ENCODE results near the gene PRDM16.

PRDM16 gene

DNA sequence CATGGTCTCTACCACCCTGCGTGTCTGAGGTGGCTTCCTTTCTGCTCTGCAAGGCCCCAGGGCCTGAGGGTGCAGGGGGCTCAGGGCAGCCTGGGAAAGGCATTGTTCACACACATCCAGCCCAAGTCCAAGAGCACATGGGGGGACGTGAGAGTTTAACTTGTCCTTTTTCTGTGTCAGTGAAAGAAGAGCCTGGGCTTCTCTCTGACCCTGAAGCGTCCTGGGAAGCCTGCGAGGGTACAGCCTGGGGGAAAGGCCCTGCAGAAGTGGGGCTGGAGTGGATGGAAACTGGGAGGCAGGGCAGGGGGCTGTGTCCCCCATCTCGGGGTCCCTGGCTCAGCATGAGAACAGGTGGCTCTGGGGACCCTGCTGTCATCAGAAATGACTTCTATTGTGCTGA is 181.6 kb downstream of the PRDM16 start:
- no peak for DNase-seq

DNA sequence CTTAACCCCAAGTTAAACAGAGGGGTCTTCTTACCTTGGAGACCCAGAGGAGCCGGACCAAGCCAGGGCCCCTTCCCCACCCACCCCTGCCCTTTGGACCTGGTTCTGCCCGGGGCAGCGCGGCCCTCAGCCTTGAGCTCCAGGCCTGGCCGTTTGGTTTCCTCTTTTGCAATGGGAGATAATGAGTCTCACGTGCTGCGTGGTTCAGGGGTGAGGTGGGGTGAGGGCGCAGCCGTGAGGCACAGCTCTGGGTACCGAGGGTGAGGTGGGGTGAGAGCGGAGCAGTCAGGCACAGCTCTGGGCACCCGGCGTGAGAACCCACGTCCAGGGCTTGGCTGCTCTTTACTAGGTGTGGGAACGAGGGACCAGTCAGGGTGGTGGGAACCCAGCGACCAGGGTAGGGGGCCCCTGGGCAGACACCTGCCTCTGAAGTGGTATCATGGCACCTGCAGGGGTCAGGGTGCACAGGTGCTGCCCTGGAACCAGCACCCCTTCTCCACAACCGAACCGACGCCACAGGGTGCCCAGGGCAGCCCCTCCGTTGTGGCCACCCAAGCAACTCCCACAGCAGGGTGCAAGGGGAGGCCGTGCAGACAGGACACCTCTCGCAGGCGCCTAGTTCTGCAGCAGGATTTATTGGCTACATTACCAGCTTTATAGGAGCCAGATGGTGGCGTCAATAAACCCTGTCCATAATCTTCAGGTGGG is 182.2 kb downstream of the PRDM16 start:
- DNase-seq = no peak

DNA sequence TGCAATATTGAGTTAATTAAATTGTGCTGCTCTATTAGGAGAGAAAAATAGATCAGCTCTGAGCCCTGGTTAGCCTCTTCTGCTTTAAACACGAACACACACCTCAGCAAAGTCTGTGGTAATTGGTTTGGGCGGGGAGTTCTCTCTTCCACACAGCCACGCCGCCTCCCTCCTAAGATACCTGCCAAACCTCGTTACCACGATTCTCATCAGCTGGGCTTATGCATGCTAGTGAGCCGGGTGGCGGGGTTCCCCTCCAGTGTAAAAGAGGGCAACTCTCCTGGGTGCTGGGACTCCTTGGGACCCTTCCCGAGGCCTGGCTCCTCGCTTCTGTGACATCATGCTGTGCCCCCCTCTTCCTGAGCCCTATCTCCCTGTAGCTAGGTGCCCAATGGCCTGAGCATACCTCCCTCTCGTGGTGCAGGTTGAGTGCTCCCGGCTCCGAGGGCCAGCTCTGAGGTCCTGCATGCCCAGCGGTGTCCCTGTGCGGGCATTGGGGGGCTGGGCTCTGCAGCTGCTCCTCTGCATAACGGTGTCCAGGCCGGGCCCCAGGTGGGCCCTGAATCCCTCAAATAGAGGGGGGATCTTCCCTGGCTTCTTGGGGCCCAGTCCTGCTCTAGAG is 182.9 kb downstream of the PRDM16 start:
- no peak for DNase-seq

DNA sequence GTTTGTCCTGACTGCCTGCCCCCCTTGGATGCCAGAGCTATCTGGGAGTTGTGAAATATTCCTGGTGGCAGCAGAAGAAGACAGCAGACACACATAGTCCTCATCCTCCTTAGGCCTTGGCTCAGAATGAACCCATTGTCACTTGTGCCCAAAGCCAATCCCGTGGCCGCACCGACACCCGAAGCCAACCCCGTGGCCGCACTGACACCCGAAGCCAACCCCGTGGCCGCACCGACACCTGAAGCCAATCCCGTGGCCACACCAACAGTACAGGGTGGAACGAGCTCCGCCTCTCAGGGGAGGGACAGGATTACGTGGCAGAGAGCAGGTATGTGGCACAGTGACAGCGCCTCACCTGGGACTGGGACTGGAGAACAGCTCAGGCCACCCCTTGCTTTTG is 186.7 kb downstream of the PRDM16 start:
- no peak for DNase-seq

DNA sequence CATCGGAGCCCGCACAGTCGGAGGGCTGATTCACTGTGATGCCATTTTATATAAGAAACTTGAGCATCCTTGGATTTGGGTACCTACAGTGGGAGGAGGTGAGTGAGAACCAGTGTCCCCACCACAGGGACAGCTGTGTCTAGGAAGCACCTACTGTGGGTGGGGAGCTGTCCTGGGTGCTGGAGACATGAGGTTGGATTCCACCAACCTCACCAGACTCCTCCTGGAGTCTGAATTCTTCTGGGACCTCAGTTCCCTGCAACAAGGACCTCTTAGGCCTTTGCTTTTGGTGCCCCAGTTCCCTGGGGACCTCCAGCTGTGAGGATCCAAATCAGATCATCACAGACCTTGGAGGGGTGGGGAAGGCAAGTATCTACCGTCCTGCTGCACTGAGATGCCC is 188.8 kb downstream of the PRDM16 start:
- DNase-seq = no peak

DNA sequence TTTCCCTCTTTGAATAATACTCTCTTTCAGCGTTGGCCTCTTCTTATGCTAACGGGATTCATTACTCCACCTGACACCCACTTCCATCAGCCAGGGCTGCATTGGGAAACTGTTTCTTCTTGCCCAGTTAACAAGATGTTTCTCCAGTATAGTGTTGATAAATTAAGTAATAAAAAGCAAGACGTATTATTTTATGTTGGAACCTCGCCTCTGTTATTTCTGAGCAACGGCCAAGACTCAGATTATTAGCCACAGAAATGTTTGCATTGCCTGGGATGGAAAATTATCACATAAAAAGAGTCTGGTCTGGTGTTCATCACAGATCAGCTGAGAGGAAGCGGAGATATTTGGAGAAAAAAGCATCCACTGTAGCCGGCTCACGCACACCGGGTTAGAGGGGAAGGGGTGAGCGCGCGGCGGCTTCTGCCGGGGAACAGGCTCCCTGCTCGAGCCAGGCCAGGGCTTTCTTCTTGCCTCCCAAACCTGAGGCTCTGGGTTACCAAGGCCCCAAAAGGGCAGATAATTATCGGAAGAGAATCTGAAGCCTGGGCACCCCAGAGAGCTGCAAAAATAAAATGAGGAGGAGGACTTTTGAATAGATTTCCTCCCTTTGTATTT is 189.5 kb downstream of the PRDM16 start:
- DNase-seq = no peak

DNA sequence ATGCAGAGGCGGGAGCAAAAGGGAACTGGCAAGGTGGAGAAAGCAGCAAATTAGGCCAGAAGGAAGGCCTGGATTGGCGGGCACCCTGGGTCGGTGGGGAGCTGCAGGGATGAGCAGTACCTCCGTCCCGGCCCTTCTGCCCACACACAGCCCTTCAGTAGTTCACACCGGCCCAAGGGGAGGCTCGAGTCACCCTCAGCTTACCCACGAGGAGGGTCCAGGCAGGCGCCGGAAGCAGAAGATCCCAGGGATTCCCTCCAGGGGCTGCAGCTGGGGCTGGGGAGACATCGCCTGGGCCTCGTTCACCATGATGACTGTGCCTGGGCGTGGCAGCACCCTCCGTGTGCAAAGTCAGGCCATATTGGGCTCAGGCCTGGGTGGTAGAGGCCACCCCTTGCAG is 190.0 kb downstream of the PRDM16 start:
- no peak for DNase-seq

DNA sequence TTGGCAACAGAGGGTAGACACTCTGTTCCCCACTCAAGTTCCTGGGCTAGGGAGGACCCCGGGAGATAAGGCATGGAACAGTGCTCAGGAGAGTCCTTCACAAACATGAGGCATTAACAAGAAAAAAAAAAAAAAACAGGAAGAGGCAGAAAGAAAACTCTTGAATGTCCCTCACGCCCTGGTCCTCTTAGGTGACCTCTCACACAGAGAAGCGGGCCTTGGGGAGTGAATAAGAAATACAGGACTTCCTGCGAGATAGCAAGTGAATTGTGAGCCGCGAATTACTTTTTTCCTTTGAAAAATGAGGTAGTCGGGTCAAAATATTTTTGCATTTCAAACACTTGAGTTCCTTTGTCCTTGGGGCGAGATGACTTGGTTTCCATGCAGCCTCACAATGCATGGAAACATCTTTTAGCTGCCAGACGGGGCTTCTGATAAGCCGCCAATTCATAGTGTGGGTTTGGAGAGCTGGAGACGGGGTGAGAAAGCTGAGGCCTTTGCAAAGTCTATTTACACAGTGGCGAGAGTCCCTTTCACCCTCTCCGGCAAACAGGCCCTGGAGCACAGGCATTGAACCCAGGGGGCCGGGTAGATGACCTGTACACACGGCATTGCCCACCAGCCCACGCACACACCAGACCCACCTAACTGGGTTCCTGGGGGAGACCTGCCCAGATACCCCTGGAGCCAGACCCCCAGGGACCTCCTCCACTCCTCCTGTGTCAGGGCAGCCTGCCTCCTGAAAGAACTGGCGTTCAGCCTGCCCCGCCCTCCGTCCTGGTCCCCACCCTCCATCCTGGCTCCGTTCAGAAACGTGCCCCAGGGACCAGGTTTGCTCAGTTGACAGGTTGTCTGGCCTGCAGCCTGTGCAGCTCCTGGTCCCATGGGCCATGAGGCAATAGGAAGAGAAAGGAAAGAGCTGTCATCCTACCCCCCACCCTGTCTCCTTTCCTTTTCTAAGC is 192.3 kb downstream of the PRDM16 start:
- no peak for DNase-seq

DNA sequence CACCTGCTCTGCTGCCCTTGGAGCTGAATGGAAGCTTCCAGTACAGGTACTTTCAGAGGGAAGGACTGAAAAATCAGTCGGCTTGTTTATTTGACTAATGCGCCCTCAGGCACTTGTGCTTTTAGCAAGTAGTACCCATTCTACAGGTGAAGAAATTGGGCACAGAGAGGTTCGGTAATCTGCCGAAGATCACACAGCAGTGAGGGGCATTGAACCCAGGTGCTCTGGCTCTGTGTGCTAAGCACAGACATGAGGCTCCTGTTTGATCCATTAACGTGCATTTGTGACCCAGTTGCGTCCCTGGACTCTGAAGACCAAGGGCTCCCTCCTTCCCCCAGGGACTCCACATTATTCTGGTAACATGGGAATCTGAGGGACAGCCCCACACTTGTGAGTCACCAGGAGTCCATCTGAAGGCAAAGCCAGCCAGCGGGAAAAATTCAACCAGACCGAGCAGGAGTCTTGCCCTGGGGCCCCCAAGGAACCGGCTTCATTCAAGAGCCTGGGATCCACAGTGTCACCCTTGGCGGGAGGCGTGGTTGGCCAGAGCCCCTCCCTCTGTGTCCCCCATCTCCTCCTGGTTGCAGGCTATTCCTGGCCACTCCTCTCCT is 193.1 kb downstream of the PRDM16 start:
- DNase-seq = no peak

DNA sequence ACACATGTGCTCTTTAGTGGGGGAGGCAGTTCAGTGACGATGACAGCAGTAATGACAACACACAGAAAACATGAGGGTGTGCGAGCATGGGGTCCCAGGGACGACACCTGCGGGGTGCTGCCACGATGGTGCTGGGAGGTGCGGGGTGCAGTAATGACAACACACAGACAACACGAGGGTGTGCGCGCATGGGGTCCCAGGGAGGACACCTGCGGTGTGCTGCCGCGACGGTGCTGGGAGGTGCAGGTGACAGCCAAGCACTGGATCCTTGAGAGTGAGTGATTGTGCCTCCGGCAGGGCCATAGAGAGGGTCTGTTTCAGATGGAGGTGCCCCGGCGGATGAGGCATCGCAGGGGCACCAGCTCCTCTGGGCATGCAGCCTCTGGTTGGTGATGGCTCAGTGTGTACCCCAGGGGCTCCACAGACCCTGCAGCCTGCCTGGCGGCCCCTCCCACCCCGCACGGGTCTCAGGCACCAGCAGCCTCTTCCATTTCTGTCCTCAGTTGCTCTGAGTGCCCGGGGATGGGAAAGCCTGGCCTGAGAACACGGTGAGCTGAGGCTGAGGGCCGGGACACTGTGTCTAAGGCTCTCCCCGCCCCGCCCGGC is 193.8 kb downstream of the PRDM16 start:
- DNase-seq = no peak

DNA sequence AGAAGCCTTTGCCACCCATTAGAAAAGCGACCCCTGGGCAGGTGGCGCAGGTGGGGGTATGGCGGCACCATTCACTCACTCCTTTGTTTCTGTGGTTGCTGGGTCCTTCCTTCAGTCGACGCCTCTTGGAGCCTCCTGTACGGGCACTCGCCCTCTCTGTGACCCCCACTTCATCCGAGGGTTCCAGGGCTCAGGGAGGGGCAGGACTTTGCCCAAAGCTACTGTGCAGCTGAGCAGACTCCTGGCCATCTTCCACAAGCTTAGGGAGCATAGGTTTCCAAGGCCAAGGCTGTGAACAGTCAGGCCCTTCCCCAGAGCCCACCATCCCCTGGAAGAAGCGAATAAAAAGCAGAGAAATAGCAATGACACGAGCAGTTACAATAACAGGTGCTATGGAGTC is 194.8 kb downstream of the PRDM16 start:
- DNase-seq = no peak

DNA sequence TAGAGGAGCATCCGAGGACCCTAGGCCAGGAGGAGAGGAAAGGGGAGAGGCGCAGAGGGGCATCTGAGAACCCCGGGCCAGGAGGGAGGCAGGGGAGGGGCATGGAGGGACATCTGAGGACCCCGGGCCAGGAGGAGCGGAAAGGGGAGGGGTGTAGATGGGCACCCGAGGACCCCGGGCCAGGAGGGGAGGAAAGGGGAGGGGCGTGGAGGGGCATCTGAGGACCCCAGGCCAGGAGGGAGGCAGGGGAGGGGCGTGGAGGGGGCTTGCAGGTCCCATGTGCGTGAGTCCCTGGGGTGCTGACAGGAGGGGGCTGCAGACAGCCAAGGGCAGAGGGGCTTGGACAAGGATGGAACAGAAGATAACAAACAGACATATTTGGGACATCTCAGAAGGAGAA is 195.5 kb downstream of the PRDM16 start:
- DNase-seq = no peak

DNA sequence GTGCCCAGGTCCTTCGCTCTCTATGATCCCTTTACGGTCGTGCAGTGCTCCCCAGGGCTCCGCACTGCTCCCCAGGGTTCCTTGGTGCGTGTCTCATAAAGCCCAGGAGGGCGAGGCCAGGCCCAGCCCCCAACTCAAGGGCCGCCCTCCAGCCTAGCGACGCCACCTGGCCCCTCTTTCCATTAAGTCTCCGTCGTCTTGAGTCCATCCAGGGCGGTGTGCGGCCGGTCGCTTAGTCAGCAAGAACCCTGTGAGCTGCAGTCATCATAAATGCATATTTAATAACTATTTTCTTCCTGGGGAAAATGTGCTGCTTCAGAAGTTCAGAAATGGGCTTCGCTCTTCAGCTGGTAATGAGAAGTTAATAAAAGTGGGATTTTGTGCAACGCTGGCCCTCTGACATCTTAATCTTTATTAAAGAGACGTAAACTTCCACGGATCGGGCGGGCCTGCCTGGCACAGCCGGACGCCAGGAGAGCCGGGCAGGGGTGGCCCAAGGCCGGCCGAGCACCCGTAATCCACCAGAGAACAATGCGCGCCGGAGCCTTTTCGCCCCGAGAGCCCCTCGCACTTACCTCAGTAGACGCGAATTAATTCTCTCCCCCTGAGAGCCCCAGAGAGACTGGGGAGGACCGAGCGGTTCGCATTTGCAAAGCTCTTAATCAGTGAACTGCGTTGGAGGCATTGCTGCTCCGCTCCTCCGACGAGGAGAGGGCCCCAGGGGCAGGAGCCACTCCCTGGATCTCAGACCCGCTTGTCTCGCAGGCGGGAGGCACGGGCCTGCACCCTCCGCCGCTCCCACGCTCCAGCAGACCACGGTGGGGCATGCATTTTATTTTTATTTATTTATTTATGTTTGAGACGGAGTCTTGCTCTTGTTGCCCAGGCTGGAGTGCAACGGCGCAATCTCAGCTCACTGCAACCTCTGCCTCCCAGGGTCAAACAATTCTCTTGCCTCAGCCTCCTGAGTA is 197.1 kb downstream of the PRDM16 start:
- no peak for DNase-seq

DNA sequence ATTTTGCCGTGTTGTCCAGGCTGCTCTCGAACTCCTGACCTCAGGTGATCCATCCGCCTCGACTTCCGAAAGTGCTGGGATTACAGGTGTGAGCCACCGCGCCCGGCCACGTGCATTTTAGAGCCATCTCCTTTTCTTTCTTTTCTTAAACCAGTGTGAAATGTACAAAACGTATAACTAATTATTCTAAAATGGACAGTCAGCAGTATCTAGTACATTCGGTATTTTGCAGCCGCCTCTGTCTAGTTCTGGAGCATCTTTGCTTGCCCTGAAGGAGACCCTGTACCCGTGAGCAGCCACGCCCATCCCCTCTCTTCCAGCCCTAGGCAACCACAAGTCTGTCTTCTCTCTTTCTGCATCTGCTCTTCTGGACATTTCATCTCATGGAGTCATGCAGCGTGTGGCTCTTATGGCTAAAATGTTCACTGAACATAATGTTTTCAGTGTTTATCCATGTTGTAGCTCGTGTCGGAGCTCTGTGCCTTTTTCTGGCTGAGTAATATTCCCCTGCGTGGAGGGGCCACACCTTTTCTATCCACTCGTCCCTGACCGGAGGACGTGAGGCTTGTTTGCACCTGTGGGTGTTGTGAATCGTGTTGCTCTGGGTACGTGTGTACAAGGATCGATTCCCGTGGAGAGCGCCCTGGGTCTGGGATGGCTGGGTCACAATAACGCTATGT is 198.0 kb downstream of the PRDM16 start:
- no peak for DNase-seq

DNA sequence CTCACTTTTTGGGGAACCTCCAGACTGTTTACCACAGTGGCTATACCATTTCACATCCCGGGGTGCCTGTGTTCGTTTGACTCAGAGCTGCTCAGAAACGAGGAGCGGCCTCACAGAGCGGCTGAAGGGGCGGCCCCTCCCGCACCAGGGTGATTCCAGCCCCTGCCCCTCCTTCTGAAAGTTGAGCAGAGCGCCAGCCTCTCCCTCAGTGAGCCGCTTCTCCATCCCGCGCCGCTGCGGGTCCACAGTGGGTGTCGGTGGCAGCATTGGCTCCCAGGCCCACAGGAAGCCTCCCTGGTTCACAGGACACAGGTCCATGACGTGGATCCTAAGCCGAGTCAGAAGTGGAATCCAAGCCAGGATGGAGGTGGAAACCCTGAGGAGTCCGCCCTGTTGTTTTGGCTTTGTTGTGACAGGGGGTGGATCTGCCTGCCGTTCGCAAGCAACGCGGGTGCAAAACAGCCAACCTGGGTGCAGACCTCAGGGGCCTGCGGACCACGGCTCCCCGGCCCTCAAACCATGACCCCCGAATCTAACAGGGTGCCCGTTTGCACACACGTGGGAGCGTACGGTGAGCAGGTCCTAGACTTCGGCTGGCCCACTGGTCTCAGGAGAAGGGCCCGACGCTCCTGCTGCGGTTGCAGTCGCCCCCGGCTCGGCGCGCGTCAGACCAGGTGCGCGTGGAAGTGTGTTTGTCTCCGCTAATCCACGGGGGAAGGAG is 198.7 kb downstream of the PRDM16 start:
- no peak for DNase-seq

DNA sequence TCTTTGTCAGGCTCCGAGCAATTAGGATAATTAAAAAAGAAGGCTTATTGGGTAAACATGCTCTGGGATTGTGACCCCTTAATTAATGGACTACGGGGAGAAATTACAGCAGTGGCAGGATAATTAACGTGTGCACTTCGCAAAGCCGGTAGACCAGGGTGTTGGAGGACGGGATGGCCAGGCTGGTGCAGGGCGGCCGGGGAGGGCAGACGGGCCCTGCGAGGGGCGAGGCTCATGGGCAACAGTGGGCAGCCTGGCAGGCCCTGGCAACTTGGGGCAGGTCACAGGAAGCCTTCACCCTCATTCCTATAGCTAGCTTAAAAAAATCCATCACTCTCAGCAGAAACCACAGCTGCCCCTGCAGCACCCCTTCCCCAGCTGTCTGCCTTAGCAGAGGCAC is 199.3 kb downstream of the PRDM16 start:
- DNase-seq = no peak

DNA sequence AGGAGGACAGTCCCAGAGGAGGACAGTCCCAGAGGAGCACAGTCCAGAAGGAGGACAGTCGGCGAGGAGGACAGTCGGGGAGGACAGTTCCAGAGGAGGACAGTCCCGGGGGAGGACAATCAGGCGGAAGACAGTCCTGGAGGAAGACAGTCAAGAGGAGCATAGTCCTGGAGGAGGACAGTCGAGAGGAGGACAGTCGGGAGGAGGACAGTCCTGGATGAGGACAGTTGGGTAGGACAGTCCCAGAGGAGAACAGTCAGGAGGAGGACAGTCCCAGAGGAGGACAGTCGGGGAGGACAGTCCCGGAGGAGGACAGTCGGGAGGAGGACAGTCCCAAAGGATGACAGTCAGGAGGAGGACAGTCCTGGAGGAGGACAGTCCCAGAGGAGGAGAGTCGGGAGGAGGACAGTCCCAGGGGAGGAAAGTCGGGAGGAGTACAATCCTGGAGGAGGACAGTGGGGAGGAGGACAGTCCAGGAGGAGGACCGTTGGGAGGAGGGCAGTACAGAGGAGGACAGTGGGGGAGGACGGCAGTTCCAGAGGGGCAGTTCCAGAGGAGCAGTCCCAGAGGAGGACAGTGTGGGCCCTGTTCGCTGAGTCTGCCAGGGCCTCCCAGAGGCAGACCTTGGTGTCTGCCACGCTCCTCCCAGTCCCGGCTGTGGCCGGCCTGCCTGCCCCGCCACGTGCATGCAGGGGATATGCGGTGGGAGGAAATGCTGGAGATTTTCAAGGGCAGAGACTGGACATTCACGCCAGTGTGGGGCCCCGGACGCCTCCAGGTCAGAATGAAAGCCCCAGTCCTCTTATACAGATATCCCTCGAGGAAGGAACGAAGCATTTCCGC is 201.6 kb downstream of the PRDM16 start:
- no peak for DNase-seq

DNA sequence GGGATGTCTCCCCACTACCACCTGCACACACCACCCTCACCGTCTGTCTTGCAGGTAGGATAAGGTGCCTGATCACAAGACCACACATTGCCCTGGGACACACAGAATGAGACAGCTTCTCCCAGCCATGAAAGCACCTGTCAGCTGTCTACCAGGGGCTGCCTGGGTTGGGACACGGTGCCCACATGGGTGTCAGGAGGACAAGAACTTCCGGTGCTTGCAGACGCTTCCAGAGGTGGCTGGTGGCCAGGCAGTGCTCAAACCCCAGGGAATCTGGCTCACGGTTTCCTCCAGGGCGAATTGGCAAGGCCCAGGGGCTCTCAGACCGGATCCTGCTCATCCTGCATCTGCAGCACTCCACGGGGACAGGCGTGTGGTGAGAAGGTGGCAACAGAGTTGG is 202.9 kb downstream of the PRDM16 start:
- no peak for DNase-seq

Data from stimulated activated CD4-positive, alpha-beta T cell treated with anti-CD3 and anti-CD28 coated beads, Interleukin-12 subunit alpha, Interleukin-12 subunit beta, amount 100 ng/mL, for 4 hours (primary cell).